HuH-7.5 (cell line): Measurements from ENCODE around the gene TRAP1.

Experiments used
- DNase-seq: peaks from one replicate; pipeline ENCODE4 v3.0.0; 2011; ENCODE audit warnings: low spot score

The TRAP1 gene

GRCh38 chr16:3651461-3652372 lies 65.6 kb downstream of the TRAP1 start:
- no peak for DNase-seq

GRCh38 chr16:3650631-3651265 lies 66.6 kb downstream of the TRAP1 start:
- no peak for DNase-seq

GRCh38 chr16:3646348-3646920 lies 70.9 kb downstream of the TRAP1 start:
- peak; percentile 83 for DNase-seq

GRCh38 chr16:3645504-3646347 lies 71.6 kb downstream of the TRAP1 start:
- DNase-seq: no peak

GRCh38 chr16:3645108-3645503 lies 72.2 kb downstream of the TRAP1 start:
- no peak for DNase-seq

- no peak for DNase-seq
Observed at GRCh38 chr16:3643095-3643730, 74.1 kb downstream of the TRAP1 start.

- peak; percentile 35 for DNase-seq
Observed at GRCh38 chr16:3642397-3643094, 74.8 kb downstream of the TRAP1 start.

- no peak for DNase-seq
Observed at GRCh38 chr16:3641801-3642396, 75.4 kb downstream of the TRAP1 start.

GRCh38 chr16:3640632-3641501 lies 76.5 kb downstream of the TRAP1 start:
- DNase-seq: no peak

GRCh38 chr16:3640207-3640606 lies 77.1 kb downstream of the TRAP1 start:
- DNase-seq: no peak

GRCh38 chr16:3638916-3639644 lies 78.2 kb downstream of the TRAP1 start:
- DNase-seq: no peak

GRCh38 chr16:3637371-3637923 lies 79.9 kb downstream of the TRAP1 start:
- DNase-seq: no peak

- DNase-seq: no peak
Observed at GRCh38 chr16:3625911-3626732, 91.2 kb downstream of the TRAP1 start.

- no peak for DNase-seq
Observed at GRCh38 chr16:3625331-3625730, 92.0 kb downstream of the TRAP1 start.

- DNase-seq: no peak
Observed at GRCh38 chr16:3623642-3624041, 93.7 kb downstream of the TRAP1 start.

- DNase-seq: no peak
Observed at GRCh38 chr16:3618769-3619141, 98.6 kb downstream of the TRAP1 start.

- DNase-seq: no peak
Observed at GRCh38 chr16:3612510-3613466, 104.5 kb downstream of the TRAP1 start.
